MCF 10A (cell line): ENCODE data around the gene VPS37D. TPM values are rescaled to one million over a fixed set of nuclear protein-coding genes. Genes with fewer than 3 reads are reported as not detected.

Experiments used
- BruUV-seq: library from RNA; stranded (reverse); fragments of 400-500 nt; replicated peaks from 2 replicates; lab custom pipeline; 2021; lab: Mats Ljungman, UMichigan
- CTCF ChIA-PET: fragments of 300-600 bp; sonication (Branson Sonifier 250); formaldehyde crosslinking; extraction: SDS; loops from one replicate; lab custom pipeline; 2021; ENCODE audit warnings: antibody characterized with exemption, inconsistent platforms; lab: Yijun Ruan, JAX
- POLR2A ChIA-PET: fragments of 300-600, 350-650 bp; sonication (Branson Sonifier 250); formaldehyde crosslinking; extraction: SDS; loops from one replicate; lab custom pipeline; 2020; ENCODE audit warnings: antibody characterized with exemption, inconsistent platforms; lab: Yijun Ruan, JAX
- DNase-seq: peaks from one replicate; pipeline ENCODE4 v3.0.0-alpha.2; 2018; ENCODE audit not compliant: unreplicated experiment
- H3K27ac Mint-ChIP-seq: one replicate; pipeline ENCODE4 v1.8.0; 2022; ENCODE audit warnings: mild to moderate bottlenecking, low read depth, mixed read lengths; ENCODE audit not compliant: unreplicated experiment
- H3K27me3 Mint-ChIP-seq: one replicate; pipeline ENCODE4 v1.8.0; 2022; ENCODE audit warnings: mixed read lengths; ENCODE audit not compliant: insufficient read depth, unreplicated experiment
- H3K36me3 Mint-ChIP-seq: one replicate; pipeline ENCODE4 v1.8.0; 2022; ENCODE audit warnings: mild to moderate bottlenecking, moderate library complexity, mixed read lengths; ENCODE audit not compliant: insufficient read depth, unreplicated experiment
- H3K4me1 Mint-ChIP-seq: one replicate; pipeline ENCODE4 v1.8.0; 2022; ENCODE audit warnings: mixed read lengths; ENCODE audit not compliant: insufficient read depth, unreplicated experiment
- H3K4me3 Mint-ChIP-seq: one replicate; pipeline ENCODE4 v1.8.0; 2022; ENCODE audit warnings: mild to moderate bottlenecking, moderate library complexity, mixed read lengths; ENCODE audit not compliant: unreplicated experiment
- H3K9me3 Mint-ChIP-seq: one replicate; pipeline ENCODE4 v1.8.0; 2022; ENCODE audit warnings: mixed read lengths; ENCODE audit not compliant: unreplicated experiment
- CTCF ChIP-seq: fragments of 200-600 bp; IDR thresholded peaks from one replicate; pipeline ENCODE4 v1.8.0; 2022; ENCODE audit warnings: antibody characterized with exemption, mild to moderate bottlenecking; ENCODE audit not compliant: unreplicated experiment
- intact Hi-C: fragments of 100-400 bp; cut with micrococcal nuclease; formaldehyde crosslinking; loops from 2 replicates; pipeline ENCODE4 v1.14.1; 2022
- total RNA-seq: library from RNA; stranded (reverse); gene quantifications from 2 replicates; pipeline ENCODE4 v1.2.3, GENCODE V29; 2022

VPS37D gene
- total RNA-seq, 1 experiment from 2014 or later: 0.44 TPM

- ChIA-PET CTCF (interaction anchor here (0.6 to 3.2 kb wide), 5 partner anchors 10 to 139 kb away, joined by 3 to 18 read pairs (median 5); no protein-coding TSS in a partner anchor), POLR2A (interaction anchor here (0.6 to 3.1 kb wide), 11 partner anchors 10 to 459 kb away, joined by 3 to 18 read pairs (median 4); partner anchors contain the start of gene ABHD11)
- H3K27me3 Mint-ChIP-seq: no peaks in the 10 kb centered on the region
- peaks cover 28% of the 10 kb centered on the region for H3K4me1 Mint-ChIP-seq
- H3K4me3 Mint-ChIP-seq: peak overlapping the region; percentile 53
- BruUV-seq: no TSS peak
- H3K36me3 Mint-ChIP-seq: peaks cover 6% of the 10 kb centered on the region
- peak; percentile 97 for DNase-seq
- H3K27ac Mint-ChIP-seq: no peak overlapping the region
- no peaks in the 10 kb centered on the region for H3K9me3 Mint-ChIP-seq
- no peak for TF ChIP-seq CTCF
- intact Hi-C loops: no loop called here
Measured at GRCh38 chr7:73715648-73716317, 48.2 kb downstream of the VPS37D start.

GRCh38 chr7:73716318-73716890 is 48.8 kb downstream of the VPS37D start:
- peaks cover 33% of the 10 kb centered on the region for H3K4me1 Mint-ChIP-seq
- DNase-seq: no peak
- CTCF ChIA-PET: interaction anchor here (0.8 to 3.2 kb wide), 3 partner anchors 21 to 110 kb away, joined by 4 to 18 read pairs (median 4); no protein-coding TSS in a partner anchor
- POLR2A ChIA-PET: interaction anchor here (0.6 to 3.1 kb wide), 9 partner anchors 10 to 459 kb away, joined by 3 to 18 read pairs (median 4); partner anchors contain the start of gene ABHD11
- H3K27ac Mint-ChIP-seq: no peak overlapping the region
- peaks cover 6% of the 10 kb centered on the region for H3K36me3 Mint-ChIP-seq
- BruUV-seq: no TSS peak
- H3K9me3 Mint-ChIP-seq: no peaks in the 10 kb centered on the region
- TF ChIP-seq CTCF: no peak
- H3K4me3 Mint-ChIP-seq: peak overlapping the region; percentile 53
- H3K27me3 Mint-ChIP-seq: no peaks in the 10 kb centered on the region
- intact Hi-C loops: no loop called here

- intact Hi-C loops: no loop called here
Measured at GRCh38 chr7:73717025-73717807, 49.6 kb downstream of the VPS37D start.

More at GRCh38 chr7:73717025-73717807, 49.6 kb downstream of the VPS37D start:
- H3K36me3 Mint-ChIP-seq: peaks cover 6% of the 10 kb centered on the region
- peak overlapping the region; percentile 65 for H3K27ac Mint-ChIP-seq
- no peak for TF ChIP-seq CTCF
- H3K27me3 Mint-ChIP-seq: no peaks in the 10 kb centered on the region
- no peak for DNase-seq
- CTCF ChIA-PET: interaction anchor here (0.6 to 3.2 kb wide), 6 partner anchors 13 to 365 kb away, joined by 3 to 18 read pairs (median 4); no protein-coding TSS in a partner anchor
- H3K4me1 Mint-ChIP-seq: peaks cover 39% of the 10 kb centered on the region
- BruUV-seq: no TSS peak
- POLR2A ChIA-PET: interaction anchor here (0.7 to 3.1 kb wide), 7 partner anchors 9 to 196 kb away, joined by 3 to 18 read pairs (median 3); partner anchors contain the start of gene ABHD11
- H3K9me3 Mint-ChIP-seq: no peaks in the 10 kb centered on the region
- H3K4me3 Mint-ChIP-seq: peak overlapping the region; percentile 71
